ENCODE data around the gene SEMA6B.

DNA sequence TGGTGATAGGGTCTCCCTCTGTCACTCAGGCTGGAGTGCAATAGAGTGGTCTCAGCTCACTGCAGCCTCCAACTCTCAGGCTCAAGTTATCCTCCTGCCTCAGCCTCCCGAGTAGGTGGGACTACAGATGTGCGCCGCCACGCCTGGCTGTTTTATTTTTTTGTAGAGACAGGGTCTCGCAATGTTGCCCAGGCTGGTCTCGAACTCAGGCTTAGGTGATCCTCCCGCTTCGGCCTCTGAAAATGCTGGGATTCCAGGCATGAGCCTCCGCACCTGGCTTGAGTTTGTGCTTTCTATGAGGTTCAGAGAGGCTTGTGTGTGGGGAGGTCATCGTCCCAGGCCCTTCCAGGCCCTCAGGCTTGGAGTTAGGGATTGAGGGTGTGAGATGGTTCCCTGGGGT, 40.6 kb upstream of the SEMA6B start:
- TF ChIP-seq MEIS1 (CRISPR knock-in tag; IDR thresholded peaks at IDR 0.05; ENCODE audit: borderline replicate concordance) = no peak
- TF ChIP-seq ZIC2 (tag by site-specific recombination; IDR thresholded peaks at IDR 0.05) = no peak
- no peak for TF ChIP-seq ZBTB48 (tag by site-specific recombination; IDR thresholded peaks at IDR 0.05)
- TF ChIP-seq ZNF239 (tag by site-specific recombination; IDR thresholded peaks at IDR 0.05) = no peak
- TF ChIP-seq, protein P1, sequence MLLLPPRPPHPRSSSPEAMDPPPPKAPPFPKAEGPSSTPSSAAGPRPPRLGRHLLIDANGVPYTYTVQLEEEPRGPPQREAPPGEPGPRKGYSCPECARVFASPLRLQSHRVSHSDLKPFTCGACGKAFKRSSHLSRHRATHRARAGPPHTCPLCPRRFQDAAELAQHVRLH (tag by site-specific recombination; IDR thresholded peaks at IDR 0.05) = no peak
- TF ChIP-seq, protein P2, sequence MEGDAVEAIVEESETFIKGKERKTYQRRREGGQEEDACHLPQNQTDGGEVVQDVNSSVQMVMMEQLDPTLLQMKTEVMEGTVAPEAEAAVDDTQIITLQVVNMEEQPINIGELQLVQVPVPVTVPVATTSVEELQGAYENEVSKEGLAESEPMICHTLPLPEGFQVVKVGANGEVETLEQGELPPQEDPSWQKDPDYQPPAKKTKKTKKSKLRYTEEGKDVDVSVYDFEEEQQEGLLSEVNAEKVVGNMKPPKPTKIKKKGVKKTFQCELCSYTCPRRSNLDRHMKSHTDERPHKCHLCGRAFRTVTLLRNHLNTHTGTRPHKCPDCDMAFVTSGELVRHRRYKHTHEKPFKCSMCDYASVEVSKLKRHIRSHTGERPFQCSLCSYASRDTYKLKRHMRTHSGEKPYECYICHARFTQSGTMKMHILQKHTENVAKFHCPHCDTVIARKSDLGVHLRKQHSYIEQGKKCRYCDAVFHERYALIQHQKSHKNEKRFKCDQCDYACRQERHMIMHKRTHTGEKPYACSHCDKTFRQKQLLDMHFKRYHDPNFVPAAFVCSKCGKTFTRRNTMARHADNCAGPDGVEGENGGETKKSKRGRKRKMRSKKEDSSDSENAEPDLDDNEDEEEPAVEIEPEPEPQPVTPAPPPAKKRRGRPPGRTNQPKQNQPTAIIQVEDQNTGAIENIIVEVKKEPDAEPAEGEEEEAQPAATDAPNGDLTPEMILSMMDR (tag by site-specific recombination; IDR thresholded peaks at IDR 0.05) = no peak
- TF ChIP-seq ZNF473 (tag by site-specific recombination; IDR thresholded peaks at IDR 0.05) = no peak
- no peak for TF ChIP-seq BCL11B (tag by site-specific recombination; IDR thresholded peaks at IDR 0.05; ENCODE audit: low read depth)

All from HEK293 (cell line).